Renal cortex interstitium (tissue), 11 donors: ENCODE data around the gene SIAH1. TPM values are rescaled to one million over a fixed set of nuclear protein-coding genes. Genes with fewer than 3 reads are reported as not detected.
"Not testable (repeated sequence)": the region's sequence is repeated elsewhere in the genome, so short reads cannot be mapped to it uniquely, and the experiment has no call there.

Experiments used
- DNase-seq, 11 donors: peaks; one replicate each; pipeline ENCODE4 v3.0.0-alpha.2; 2013; ENCODE audit warnings: low read depth in 9 of 11, low spot score in 4 of 11; ENCODE audit errors: extremely low read depth in 1 of 11
- polyA plus RNA-seq, 3 donors: library from polyadenylated mRNA; unstranded; fragments of 120-200 nt; gene quantifications; one replicate each; pipeline ENCODE4 v1.2.1, GENCODE V29; 2013; ENCODE audit not compliant: insufficient read length in 3 of 3

SIAH1 gene
- polyA plus RNA-seq, 3 donors = 45.2 to 54.1 (median 52.6) TPM

DNA sequence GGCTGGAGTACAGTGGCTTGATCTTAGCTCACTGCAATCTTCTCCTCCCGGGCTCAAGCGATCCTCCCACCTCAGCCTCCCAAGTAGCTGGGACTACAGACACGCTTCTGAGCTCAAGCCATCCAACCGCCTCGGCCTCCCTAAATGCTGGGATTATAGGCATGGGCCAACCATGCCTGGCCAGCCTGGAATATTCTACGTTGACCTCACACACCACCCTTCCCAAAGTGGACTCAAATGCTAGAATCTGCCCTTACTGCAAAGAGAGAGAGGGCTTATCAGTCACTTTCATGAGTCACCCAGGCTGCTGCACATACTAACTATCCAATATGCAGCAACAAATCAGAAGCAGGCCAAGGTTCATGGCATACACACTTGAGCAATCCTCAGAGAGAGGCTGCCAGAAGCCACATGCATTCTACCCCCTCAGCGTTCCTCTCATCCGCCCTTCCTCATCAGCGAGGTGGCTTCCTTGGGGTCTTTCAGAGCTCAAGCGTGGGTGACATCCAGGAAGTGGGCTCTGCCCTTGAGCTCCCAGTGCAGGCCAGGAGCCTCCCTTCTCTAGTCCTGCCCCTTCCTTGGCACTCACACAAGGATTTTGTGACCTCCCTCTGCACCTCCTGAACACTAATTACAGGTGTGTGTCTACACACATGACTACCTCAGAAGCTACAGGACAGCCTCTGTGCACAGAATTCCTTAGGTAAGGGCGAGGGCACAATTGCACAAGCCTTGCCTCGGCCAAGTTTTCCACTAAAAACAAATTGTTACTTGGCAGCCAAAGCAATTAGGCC, 24.8 kb upstream of the SIAH1 start:
- DNase-seq = peak in 1 of 11 donors; percentile 8

DNA sequence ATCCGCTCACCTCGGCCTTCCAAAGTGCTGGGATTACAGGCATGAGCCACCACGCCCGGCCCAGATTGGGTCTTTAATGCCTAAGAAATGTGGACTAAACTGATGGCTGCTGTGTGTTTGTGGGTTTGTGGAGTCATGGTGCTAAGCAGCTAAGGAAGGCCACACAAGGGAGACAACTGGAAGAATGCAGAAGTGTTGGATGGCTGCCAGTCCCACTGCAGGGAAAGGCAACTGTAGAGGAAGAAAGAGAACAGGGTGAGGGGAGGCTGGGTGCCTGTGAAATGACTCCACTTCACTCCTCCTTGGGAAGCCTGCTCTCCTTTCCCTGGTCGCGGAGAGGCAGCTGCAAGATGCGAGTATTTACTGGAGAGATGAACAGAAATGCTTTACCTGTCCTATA, 23.5 kb upstream of the SIAH1 start:
- DNase-seq = no peak

DNA sequence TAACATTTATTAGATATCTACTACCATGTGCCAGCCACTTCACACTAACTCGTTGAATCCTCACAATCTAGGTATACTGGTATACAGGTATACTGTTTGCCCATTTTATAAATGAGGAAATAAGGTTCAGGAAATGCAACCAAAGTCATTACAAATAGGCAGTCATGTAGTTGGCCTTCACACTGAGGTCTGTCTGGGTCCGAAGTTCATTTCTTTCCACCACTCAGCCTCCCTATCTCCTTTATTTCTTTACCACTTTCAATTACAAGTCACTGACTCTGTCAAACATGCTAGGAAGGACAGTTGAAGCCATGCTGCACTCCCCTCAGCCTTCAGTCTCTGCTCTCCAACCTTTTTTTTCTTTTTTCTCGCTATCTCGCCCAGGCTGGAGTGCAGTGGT, 20.7 kb upstream of the SIAH1 start:
- DNase-seq = no peak

DNA sequence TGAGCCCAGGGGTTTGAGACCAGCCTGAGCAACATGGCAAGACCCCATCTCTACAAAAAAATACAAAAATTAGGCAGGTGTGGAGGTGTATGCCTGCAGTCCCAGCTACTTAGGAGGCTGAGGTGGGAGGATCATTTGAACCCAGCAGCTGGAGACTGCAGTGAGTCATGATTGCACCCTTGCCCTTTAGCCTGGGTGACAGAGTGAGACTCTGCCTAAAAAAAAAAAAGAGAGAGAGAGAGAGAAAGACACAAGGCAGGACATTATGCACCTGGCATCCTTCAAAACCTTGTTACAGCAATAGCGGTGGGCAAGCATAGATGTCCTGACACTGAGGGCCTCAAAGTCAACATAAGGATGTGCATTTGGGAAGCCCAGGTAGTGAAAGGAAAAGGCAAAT, 19.9 kb upstream of the SIAH1 start:
- DNase-seq = no peak

DNA sequence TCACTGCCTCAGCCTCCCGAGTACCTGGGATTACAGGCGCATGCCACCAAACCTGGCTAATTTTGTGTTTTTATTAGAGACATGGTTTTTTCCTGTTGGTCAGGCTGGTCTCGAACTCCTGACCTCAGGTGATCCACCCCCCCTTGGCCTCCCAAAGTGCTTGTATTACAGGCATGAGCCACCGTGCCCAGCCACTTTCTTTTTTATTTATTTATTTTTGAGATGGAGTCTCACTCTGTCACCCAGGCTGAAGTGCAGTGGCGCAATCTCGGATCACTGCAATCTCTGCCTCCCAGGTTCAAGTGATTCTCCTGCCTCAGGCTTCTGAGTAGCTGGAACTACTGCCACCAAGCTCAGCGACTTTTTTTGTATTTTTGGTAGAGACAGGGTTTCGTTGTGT, 17.3 kb upstream of the SIAH1 start:
- DNase-seq = not testable (repeated sequence)

DNA sequence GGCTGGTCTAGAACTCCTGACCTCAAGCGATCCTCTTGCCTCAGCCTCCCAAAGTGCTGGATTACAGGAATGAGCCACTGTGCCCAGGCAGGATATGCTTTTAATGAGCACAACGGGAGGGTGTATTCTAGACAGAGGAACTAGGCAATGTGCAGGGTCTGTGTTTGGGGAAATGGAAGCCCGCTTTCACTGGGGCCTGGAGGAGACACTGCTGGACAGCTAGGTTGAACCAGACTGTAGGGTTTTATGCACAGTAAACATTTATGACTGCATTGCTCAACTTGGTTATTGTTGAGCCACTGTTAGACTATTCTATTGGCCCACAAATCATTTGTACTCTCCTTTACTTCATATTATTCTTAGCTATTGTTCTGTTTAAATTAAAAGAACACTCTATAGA, 10.2 kb upstream of the SIAH1 start:
- DNase-seq = no peak

DNA sequence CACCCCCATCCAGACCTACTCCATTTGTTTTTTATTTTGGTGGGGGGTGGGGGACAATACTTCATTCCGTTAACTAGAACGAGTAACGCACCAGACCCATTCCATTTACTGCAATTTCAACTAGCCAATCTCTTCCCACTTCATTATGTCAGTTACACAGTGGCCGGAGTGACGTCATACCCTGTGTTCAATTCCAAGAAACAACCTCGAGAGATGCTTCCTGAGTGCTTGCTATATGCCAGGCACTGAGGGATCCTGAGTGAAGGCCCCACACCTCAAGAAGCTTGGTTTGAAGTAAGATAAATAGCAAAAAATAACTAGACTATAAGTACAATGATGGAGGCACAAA, 9.1 kb upstream of the SIAH1 start:
- no peak for DNase-seq

DNA sequence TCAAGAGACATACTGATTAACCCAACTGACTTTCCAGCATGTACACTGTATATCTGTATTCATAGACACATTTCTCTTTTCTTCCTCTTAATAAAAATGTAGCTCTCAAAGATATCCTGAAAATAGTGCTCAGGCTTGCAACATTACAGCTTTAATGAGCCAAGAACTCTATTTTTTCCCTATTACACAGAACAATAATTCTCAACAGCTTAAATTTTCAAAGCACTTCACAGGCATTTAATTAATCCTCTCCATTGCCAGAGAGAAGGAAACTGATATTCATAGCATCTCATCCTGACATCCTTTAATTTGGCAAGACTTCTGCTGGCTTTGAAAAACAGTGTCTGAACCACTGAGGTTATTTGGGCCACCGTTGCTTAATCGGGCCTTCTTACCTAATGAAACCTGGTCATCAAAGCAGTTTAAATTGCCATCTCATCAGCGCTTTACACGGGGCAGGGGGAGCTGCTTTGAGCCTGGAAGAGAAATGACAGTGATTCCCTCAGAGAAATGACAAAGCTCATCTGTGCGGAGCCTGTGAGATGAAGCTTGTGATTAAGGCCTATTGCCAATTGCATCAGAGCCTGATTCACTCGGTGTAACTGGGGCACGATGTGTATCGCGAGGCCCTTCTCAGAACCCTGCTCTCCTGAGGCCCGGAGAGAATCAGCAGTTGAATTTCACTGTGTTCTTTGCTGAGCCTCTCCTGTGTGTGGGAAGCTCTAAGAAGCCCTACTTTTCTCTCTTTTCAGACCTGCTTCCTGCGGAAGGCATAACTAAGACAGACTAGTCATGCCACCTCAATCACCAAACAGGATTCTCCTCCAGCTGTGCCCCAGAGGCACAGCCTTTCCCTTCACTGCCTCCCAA, 8.5 kb upstream of the SIAH1 start:
- no peak for DNase-seq

DNA sequence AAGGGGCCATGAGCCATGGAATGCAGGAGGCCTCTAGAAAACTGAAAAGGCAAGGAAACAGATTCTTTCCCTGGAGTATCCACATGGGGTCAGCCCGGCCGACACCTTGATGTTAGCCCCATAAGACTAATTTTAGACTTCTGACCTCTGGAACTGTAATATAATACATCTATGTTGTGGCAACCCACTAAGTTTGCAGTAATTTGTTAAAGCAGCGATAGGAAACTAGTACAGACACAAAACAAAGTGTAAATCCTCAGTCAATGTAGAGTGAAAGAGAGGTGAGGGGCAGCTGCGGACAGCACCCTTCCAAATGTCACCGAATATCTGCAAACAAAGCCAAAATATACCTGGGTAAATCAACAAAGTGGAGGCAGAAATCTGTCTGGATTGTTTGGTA, 7.2 kb upstream of the SIAH1 start:
- DNase-seq = no peak

DNA sequence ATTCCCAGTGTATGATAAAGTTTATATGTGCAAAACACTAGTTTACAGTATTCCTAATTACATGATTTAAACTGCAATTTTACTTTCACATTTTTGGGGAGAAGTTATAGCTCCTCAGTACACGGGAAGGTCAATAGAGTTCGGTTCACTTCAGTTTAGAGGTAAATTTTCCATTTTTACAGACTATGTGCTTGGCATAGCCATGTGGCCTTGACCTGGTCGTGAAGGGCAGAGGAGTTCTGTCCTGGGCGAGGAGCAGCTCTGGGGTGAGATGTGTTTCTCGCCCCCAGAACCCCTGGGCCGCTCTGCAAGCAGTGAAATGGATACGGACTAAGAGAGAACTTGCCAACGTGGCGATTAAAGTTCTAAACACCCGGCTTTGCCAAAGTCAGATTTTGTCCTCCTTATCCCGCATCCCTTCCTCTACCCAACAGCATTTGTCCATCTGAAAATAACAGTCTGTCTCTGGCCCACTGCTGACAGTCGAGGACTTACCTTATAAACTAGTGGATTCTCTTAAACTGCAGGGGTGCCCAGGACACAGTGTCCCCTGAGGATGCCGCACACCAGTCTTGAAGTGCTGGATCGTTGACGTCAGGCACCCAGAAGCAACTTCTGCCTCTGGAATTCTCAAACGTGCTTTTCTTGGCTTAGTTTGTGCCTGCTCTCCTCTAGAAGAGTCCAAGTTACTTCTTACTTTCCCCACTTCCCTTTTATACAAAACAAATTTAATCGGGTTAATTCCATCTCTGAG, 1.5 kb upstream of the SIAH1 start:
- DNase-seq = no peak

DNA sequence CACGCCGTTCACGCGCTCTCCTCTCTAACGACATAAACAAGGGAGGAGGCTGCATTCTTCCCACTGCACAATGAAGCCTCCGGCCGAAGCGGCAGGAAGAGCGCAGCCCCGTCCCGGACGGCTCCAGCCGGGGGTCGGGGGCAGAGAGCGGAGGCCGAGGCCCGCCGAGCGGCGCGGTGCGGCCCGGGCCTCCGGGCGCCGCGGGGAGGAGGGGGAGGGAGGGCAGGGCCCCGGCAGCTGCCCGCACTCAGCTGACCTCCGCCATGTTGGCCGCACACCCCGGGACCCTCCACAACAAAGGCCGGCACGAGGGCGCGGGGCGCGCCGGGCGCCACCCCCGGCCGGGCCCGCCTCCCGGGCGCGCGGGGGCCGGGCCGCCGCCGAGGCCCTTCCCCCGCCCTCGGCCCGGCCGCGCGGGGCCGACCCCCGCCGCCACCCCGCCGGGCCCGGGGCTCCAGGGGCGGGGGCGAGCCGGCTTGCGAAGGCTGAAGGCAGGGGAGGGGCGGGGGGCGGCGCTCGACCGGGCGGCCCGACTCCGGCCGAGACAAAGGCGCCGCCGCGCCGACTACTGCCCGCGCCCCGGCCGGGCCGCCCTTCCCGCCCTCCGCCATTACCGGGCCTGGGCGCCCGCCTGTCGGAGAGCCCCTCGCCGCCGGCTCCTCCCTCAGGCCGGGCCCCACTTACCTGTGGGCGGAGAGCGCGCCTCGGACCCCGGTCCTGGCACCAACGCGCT, 527 bp downstream of the SIAH1 start:
- DNase-seq = peak in 9 of 11 donors; percentile 22 to 61 (median 46)

DNA sequence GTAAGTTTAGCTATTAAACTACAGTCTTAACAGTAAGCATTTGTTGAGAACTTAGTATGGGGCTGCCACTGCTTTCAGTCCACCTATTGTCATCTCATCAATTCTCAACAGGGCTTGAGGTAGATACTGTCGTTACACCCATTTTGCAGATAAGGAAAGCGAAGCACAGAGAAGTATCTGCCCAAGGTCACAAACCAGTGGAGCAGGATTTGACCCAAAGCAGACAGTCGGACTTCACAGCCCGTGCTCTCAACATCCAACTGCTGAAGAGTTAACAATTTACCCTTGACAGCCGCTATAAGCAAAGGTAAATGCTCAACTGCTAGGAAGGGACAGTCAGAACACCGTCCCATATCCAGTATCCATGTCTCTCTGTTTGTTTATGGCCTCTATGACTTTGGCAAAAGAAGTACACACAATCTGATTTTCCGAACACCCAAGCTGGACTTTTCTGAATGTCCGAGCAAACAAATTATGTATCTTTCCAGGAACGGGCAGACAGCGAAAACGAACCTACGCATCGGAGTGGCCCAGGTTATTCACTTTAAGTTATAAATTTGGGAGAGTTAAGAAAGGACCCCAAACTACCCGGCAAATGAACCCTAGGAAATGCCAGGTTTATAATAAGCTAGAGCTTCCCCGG, 1.2 kb downstream of the SIAH1 start:
- peak in 8 of 11 donors; percentile 17 to 56 (median 35) for DNase-seq

DNA sequence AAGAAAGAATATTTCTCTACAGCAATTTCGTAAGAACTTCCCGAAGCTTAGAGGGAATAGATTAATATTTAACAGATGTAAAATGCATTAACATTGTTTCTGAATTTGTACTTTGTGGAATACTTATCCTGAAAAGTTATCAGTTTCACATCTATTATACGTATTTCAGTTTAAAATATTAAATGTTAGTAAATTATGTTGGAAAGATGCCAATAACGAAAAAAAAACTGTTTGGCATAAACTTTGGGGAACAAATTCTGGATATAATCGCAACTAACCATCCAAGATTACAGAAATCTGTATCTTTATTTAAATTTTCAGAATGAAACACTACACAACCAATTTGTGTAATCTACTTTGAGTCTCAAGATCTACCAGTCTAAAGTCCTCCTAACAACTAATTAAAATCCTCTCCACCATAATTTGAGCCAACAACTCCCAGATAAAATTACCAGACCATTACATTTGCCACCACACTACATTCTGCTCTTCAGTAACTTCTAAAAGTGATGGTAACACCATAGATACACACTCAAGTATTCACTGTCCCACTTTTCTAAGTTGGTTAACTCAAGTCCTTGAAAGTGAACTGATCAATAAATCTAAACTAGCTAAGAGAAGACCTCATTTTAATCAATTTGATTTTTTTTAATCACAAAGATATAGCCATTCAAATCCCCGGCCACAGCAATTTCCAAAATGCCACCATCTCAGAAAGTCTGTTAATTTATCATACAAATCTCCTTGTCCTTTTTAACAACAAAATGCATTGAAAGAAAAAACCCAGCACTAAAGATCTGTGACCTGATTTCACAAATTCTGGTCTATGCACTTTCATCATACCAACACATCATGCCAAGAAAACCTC, 2.0 kb downstream of the SIAH1 start:
- no peak for DNase-seq

DNA sequence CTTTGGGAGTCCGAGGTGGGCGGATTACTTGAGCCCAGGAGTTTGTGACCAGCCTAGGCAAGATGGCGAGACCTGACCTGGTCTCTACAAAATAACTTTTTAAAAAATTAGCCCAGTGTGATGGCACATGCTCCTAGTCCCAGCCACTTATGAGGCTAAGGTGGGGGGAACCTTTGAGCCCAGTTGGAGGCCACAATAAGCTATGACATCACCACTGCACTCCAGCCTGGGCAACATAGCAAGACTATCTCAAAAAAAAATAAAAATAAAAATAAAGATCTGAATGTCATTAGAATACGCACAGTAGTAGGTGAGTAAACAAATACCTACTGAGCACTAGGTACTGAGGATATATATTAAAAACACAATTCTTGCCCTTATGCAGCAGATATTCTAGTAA, 3.1 kb downstream of the SIAH1 start:
- no peak for DNase-seq

DNA sequence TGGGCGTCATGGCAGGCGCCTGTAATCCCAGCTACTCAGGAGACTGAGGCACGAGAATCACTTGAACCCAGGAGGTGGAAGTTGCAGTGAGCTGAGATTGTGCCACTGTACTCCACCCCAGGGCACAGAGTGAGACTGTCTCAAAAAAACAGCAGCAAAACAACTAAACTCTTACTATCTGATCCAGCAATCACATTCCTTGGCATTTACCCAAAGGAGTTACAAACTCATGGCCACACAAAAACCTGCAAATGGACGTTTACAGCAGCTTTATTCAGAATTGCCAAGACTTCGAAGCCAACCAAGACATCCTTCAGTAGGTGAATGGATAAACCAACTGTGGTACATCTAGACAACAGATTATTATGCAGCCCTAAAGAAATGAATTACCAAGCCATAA, 4.0 kb downstream of the SIAH1 start:
- no peak for DNase-seq

DNA sequence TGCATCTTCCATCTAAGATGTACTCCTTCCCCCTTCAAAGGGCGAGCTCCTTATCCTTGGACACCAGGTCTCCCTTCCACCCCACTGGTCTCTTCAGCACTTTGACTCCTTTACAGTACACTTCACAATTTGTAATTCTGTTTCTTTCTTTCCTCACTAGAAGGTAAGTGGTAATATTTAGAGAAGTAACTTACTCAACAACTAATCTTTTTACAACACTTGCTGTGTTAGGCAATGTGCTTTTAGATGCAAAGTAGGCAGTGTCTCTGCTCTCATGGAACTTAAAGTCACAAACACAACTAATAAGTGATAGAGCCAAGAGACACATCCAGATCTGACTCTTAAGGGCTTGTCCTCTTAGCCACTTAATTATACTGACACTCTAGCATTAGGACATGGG, 6.4 kb downstream of the SIAH1 start:
- DNase-seq = no peak

DNA sequence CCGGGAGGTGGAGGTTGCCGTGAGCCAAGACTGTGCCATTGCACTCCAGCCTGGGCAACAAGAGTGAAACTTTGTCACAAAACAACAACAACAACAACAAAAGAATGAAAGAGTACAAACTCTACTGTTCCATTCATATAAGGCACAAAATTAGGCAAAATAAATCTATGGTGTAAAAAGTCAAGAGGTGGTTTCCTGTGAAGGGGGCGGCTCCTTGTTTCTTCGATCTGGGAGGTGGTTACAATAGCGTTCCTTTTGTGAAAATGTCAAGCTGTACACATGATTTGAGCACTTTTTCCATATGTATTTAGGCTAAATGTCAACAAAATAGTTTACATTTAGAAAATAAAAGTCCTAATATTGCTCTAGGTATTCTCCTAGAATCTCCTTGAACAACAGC, 6.9 kb downstream of the SIAH1 start:
- no peak for DNase-seq

DNA sequence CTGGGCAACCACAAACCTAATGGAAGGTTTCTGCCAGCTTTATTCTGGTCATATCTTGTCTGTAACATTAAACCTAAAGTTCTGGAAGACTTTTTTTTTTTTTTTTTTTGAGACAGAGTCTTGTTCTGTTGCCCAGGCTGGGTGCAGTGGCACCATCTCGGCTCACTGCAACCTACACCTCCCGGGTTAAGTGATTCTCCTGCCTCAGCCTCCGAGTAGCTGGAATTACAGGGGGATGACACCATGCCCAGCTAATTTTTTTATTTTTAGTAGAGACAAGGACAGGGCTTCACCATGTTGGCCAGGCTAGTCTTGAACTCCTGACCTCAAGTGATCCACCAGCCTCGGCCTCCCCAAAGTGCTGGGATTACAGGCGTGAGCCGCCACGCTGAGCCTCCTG, 7.9 kb downstream of the SIAH1 start:
- DNase-seq = not testable (repeated sequence)
